ENCODE measurements around the gene FOXRED1. TPM values are rescaled to one million over a fixed set of nuclear protein-coding genes. Genes with fewer than 3 reads are reported as not detected.

Gene FOXRED1
- polyA plus RNA-seq, 1 donor (not counting 4 experiments of a cell fraction or from before 2014, with no cell fraction given): 20.8 TPM

DNA sequence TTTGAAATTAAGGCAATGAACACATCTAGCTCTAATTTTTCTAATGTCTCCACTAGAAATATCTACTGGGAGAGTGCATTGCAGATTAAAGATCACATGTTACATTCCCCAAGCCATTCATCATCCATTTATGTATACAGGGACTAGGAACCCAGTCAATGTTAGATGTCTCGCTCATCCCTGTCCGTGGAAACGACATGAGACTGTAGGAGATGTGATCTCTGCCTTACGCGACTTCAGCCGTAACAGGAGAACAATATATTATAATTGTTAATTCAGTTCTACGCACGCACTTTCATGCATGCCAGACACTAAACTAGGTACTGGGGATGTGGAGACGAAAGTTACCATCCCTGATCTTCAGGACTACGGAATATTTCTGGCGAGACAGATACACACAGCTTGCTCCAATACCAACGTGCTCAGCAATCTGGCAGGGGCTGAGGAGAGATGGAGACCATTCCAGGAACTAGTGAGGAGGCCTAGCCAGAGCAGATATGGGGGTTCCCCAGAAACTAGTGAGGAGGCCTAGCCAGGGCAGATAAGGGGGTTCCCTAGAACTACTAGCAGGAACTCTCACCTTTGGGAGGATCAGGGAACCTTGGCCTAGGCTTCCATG lies 35.6 kb downstream of the FOXRED1 start:
- Histone ChIP-seq H4K20me1 (ENCODE audit: control insufficient read depth, extremely low read depth, insufficient read depth, low read length) (no peaks in the 10 kb centered on the region), H3K79me2 (ENCODE audit: control insufficient read depth, insufficient read depth, low read length) (peaks cover 18% of the 10 kb centered on the region), H3K9me1 (ENCODE audit: control insufficient read depth, extremely low read depth, insufficient read depth, low read length) (no peaks in the 10 kb centered on the region), H3K36me3 (ENCODE audit: control insufficient read depth in 2 of 2, extremely low read depth in 1 of 2, insufficient read depth in 2 of 2, low read length in 2 of 2) (no peaks in the 10 kb centered on the region), H3K9me3 (ENCODE audit: control insufficient read depth, low read depth, low read length) (no peaks in the 10 kb centered on the region), H3K27me3 (ENCODE audit: control insufficient read depth, extremely low read depth, insufficient read depth, low read length) (no peaks in the 10 kb centered on the region), H3K27ac (ENCODE audit: control insufficient read depth, insufficient read depth, low read length) (peak overlapping the region; percentile 85), H3K4me3 (ENCODE audit: control insufficient read depth in 2 of 3, extremely low read depth in 1 of 3, insufficient read depth in 2 of 3, low read depth in 1 of 3, low read length in 3 of 3) (peak overlapping the region; percentile 81 to 85 (median 84)), H2AFZ (ENCODE audit: control insufficient read depth, low read length) (peak overlapping the region; percentile 99), H3K4me1 (ENCODE audit: control insufficient read depth, extremely low read depth, insufficient read depth, low read length) (peaks cover 22% of the 10 kb centered on the region), H3K9ac (ENCODE audit: control insufficient read depth, extremely low read depth, insufficient read depth, low read length) (peak overlapping the region; percentile 90), H3K4me2 (ENCODE audit: control insufficient read depth, extremely low read depth, insufficient read depth, low read depth, low read length) (peak overlapping the region; percentile 89)
- DNase-seq (ENCODE audit: low read depth, low spot score) (no peak), FAIRE-seq (no peak)
- dilution Hi-C loops (cut with MboI; ENCODE audit: extremely low pct_ligation_motif_present, low sequenced_read_pairs): no loop called here
- no peak for TF ChIP-seq EZH2 (IDR thresholded peaks at IDR 0.05; ENCODE audit: low read length)
- TF ChIP-seq, protein P1, sequence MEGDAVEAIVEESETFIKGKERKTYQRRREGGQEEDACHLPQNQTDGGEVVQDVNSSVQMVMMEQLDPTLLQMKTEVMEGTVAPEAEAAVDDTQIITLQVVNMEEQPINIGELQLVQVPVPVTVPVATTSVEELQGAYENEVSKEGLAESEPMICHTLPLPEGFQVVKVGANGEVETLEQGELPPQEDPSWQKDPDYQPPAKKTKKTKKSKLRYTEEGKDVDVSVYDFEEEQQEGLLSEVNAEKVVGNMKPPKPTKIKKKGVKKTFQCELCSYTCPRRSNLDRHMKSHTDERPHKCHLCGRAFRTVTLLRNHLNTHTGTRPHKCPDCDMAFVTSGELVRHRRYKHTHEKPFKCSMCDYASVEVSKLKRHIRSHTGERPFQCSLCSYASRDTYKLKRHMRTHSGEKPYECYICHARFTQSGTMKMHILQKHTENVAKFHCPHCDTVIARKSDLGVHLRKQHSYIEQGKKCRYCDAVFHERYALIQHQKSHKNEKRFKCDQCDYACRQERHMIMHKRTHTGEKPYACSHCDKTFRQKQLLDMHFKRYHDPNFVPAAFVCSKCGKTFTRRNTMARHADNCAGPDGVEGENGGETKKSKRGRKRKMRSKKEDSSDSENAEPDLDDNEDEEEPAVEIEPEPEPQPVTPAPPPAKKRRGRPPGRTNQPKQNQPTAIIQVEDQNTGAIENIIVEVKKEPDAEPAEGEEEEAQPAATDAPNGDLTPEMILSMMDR (optimal IDR thresholded peaks at IDR 0.05 in 1 of 3, IDR thresholded peaks at IDR 0.05 in 1 of 3, conservative IDR thresholded peaks at IDR 0.05 in 1 of 3; ENCODE audit: extremely low read depth in 1 of 3, insufficient read depth in 2 of 3, low read length in 3 of 3): no peak

DNA sequence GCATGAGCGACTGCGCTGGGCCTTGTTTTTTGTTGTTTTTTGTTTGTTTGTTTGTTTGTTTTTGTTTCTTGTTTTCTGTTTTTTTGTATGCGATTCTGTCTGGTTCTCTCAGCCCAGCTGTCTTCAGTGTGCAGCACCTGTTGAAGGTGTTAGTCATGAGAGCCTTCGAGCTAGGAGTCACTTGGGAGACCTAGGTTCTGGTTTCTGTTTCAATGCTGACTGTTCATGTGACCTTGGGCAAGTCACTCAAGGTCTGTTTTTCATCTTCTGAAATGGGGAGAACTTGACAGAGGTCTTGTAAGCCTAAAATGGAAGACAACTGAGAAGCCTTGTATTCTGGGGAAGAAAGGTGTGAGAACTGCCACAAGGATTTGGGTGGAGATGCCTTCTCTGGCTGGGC lies 36.7 kb downstream of the FOXRED1 start:
- H3K9me3 ChIP-seq (ENCODE audit: control insufficient read depth, low read depth, low read length): no peaks in the 10 kb centered on the region
- no peaks in the 10 kb centered on the region for H3K36me3 ChIP-seq (ENCODE audit: control insufficient read depth in 2 of 2, extremely low read depth in 1 of 2, insufficient read depth in 2 of 2, low read length in 2 of 2)
- no peaks in the 10 kb centered on the region for H4K20me1 ChIP-seq (ENCODE audit: control insufficient read depth, extremely low read depth, insufficient read depth, low read length)
- FAIRE-seq (no peak), DNase-seq (ENCODE audit: low read depth, low spot score) (no peak)
- no peak overlapping the region for H3K27ac ChIP-seq (ENCODE audit: control insufficient read depth, insufficient read depth, low read length)
- H3K27me3 ChIP-seq (ENCODE audit: control insufficient read depth, extremely low read depth, insufficient read depth, low read length): no peaks in the 10 kb centered on the region
- no peaks in the 10 kb centered on the region for H3K9me1 ChIP-seq (ENCODE audit: control insufficient read depth, extremely low read depth, insufficient read depth, low read length)
- H3K4me3 ChIP-seq (ENCODE audit: control insufficient read depth in 2 of 3, extremely low read depth in 1 of 3, insufficient read depth in 2 of 3, low read depth in 1 of 3, low read length in 3 of 3): no peak overlapping the region
- no peak for TF ChIP-seq EZH2 (IDR thresholded peaks at IDR 0.05; ENCODE audit: low read length)
- TF ChIP-seq, protein P1 (optimal IDR thresholded peaks at IDR 0.05 in 1 of 3, IDR thresholded peaks at IDR 0.05 in 1 of 3, conservative IDR thresholded peaks at IDR 0.05 in 1 of 3; ENCODE audit: extremely low read depth in 1 of 3, insufficient read depth in 2 of 3, low read length in 3 of 3): no peak
- H3K4me1 ChIP-seq (ENCODE audit: control insufficient read depth, extremely low read depth, insufficient read depth, low read length): peaks cover 25% of the 10 kb centered on the region
- no peak overlapping the region for H3K4me2 ChIP-seq (ENCODE audit: control insufficient read depth, extremely low read depth, insufficient read depth, low read depth, low read length)
- peaks cover 18% of the 10 kb centered on the region for H3K79me2 ChIP-seq (ENCODE audit: control insufficient read depth, insufficient read depth, low read length)
- no peak overlapping the region for H3K9ac ChIP-seq (ENCODE audit: control insufficient read depth, extremely low read depth, insufficient read depth, low read length)
- no peak overlapping the region for H2AFZ ChIP-seq (ENCODE audit: control insufficient read depth, low read length)
- dilution Hi-C loops (cut with MboI; ENCODE audit: extremely low pct_ligation_motif_present, low sequenced_read_pairs): no loop called here

Data from keratinocyte (primary cell).